Activated CD4-positive, alpha-beta memory T cell treated with anti-CD3 and anti-CD28 coated beads for 36 hours (primary cell): ENCODE measurements around the gene KMT2E. TPM values are rescaled to one million over a fixed set of nuclear protein-coding genes. Genes with fewer than 3 reads are reported as not detected.

Source experiments
- CTCF ChIA-PET: fragments of 350-600 bp; sonication (Branson Sonifier 250); formaldehyde crosslinking; loops from one replicate; lab custom pipeline; 2021; ENCODE audit warnings: antibody characterized with exemption, inconsistent platforms; lab: Charles Lee
- POLR2A ChIA-PET: fragments of 350-600 bp; sonication (Branson Sonifier 250); formaldehyde crosslinking; loops from one replicate; lab custom pipeline; 2021; ENCODE audit warnings: antibody characterized with exemption; lab: Charles Lee
- DNase-seq: peaks from one replicate; pipeline ENCODE4 v3.0.0-alpha.2; 2020
- H3K27ac Mint-ChIP-seq: one replicate; pipeline ENCODE4 v1.8.0; 2021; ENCODE audit warnings: mixed read lengths
- H3K27me3 Mint-ChIP-seq: one replicate; pipeline ENCODE4 v1.8.0; 2021; ENCODE audit warnings: mixed read lengths
- H3K36me3 Mint-ChIP-seq: one replicate; pipeline ENCODE4 v1.8.0; 2021; ENCODE audit warnings: mixed read lengths
- H3K4me1 Mint-ChIP-seq: one replicate; pipeline ENCODE4 v1.8.0; 2021; ENCODE audit warnings: low read depth, mixed read lengths
- H3K4me3 Mint-ChIP-seq: one replicate; pipeline ENCODE4 v1.8.0; 2021; ENCODE audit warnings: mild to moderate bottlenecking, mixed read lengths
- H3K9me3 Mint-ChIP-seq: one replicate; pipeline ENCODE4 v1.8.0; 2021; ENCODE audit warnings: mixed read lengths
- intact Hi-C: fragments of 100-400 bp; cut with micrococcal nuclease; formaldehyde crosslinking; loops from one replicate; pipeline ENCODE4 v1.15.1; 2023
- total RNA-seq, 2 experiments: library from RNA; stranded (reverse); gene quantifications; one replicate each; pipeline ENCODE4 v1.2.3, GENCODE V29; 2021

KMT2E gene
- total RNA-seq, 2 experiments from 2014 or later, result 92.1 to 98.6 TPM

DNA sequence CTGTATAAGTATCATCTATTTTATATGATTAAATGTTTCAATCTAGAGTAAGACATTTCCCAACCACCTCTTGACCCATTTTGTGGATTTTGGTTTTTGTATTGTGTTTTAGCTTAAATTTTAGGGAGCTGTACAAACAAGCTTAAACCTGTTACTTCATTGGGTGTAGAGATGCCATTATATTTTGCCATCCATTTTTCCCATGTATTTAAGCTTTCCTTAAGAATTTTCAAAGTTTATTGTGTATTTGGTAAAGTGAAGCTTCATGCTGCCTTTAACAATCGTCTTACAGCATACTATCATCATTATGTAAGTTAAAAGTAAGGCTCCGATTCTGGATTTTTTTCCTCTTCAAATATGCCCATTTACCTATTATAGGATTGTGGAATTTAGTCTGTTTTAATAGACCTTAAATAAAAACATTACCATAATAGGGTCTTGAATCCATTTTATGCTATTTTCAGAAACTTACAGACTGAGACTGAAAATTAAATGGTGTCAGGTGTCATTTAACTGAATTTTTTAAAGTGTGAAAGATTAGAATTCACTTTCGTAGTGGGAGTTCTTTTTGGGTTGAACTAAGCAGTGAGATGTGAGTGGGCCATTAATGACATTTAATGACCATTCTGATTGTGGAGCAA lies 2.2 kb downstream of the KMT2E start:
- Mint-ChIP-seq H3K27ac (peak overlapping the region; percentile 100), H3K4me1 (peaks cover 24% of the 10 kb centered on the region), H3K27me3 (no peaks in the 10 kb centered on the region), H3K4me3 (peak overlapping the region; percentile 99), H3K9me3 (peaks cover 2% of the 10 kb centered on the region), H3K36me3 (peaks cover 69% of the 10 kb centered on the region)
- DNase-seq, result no peak
- ChIA-PET CTCF (interaction anchor here (1.5 to 5.7 kb wide), 4 partner anchors 11 to 98 kb away, joined by 3 to 52 read pairs (median 4); no protein-coding TSS in a partner anchor), POLR2A (interaction anchor here (0.6 to 14.2 kb wide), 9 partner anchors 9 to 73 kb away, joined by 3 to 251 read pairs (median 5); no protein-coding TSS in a partner anchor)
- intact Hi-C loops, result loop anchor here (10.0 kb wide), 1 partner anchor 1409 kb away; no protein-coding TSS in a partner anchor

DNA sequence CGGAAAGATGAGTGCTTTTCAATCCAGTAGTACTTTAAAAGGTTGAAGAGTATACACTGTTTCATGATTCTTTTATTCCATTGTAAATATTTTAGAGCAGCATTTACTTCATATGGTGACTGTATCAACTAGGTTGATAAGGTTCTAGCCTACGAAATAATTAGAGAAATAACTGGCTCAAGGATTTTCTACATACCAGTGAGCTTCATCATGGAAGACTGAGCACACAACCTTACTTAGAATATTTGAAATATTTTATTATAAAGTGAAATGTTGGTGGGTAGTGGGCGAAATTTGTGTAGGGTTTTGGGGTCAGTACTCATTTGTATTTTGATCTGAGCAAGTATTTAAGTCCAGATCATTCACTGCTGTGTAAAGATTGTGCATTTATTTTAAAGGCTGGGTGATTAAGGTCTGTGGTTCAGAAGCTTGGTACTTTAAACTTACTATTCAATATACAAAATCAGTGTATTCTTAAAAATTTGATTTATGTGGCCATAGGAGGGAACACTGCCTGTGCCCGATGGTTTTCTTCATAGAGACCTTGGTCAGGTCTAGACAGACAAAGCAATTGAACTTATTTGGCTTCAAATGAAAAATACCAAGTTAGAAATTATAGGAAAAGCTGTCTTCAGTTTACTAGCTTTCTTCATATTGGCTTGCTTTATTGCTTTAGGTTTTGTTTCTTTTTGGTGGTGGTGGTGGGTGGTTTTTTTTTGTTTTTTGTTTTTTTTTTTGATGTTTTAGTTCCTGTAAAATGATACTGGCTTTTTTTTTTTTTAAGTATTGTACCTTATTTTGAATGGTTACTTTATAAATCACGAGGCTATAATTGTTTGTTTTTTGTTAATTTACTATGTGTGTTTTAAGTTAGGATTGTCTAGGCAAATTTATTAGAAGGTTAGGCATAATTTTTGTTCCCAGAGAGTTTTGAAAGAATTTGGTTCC lies 3.0 kb downstream of the KMT2E start:
- ChIA-PET CTCF (interaction anchor here (5.7 kb wide), 1 partner anchor 34 kb away, joined by 52 read pairs; no protein-coding TSS in a partner anchor), POLR2A (interaction anchor here (0.6 to 14.2 kb wide), 13 partner anchors 8 to 244 kb away, joined by 3 to 251 read pairs (median 5); no protein-coding TSS in a partner anchor)
- Mint-ChIP-seq H3K27ac (peak overlapping the region; percentile 100), H3K36me3 (peaks cover 65% of the 10 kb centered on the region), H3K4me1 (peaks cover 31% of the 10 kb centered on the region), H3K27me3 (no peaks in the 10 kb centered on the region), H3K4me3 (peak overlapping the region; percentile 99), H3K9me3 (peaks cover 2% of the 10 kb centered on the region)
- intact Hi-C loops, result loop anchor here (10.0 kb wide), 1 partner anchor 1408 kb away; no protein-coding TSS in a partner anchor
- DNase-seq, result no peak

DNA sequence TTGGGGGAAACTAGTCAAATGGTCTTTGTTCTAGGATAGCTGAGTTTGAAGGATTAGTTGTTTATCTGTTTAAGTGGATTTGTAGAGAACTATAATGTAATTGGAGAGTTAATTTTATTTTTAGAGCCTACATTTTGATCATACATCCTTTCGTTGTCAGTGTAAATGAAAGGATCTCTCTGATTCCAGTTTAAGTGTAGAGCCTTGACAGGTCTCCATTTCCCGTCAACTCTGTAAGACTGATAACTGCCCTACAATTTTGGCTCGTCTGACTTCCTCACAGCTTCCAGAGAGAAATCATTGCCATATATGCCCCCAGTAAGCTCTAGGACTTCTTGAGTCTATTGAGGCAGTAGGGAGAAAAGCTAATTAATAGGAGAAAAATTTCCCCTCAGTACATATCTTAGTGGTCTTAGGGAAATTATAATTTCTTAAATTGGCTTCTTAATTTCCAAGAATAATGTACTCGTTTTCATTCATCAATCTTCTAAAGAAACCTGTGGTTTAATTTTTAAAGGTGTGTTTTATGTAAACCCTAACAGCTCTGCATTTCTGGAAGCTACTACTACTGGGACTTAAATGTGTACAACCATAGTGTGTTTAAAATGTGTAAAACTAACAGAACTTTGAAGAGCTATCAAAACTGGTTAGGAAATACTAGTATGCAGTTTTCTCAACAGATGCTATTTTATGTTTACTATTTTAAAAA lies 3.8 kb downstream of the KMT2E start:
- Mint-ChIP-seq H3K27ac (peak overlapping the region; percentile 100), H3K4me3 (peak overlapping the region; percentile 99), H3K4me1 (peaks cover 38% of the 10 kb centered on the region), H3K36me3 (peaks cover 63% of the 10 kb centered on the region), H3K27me3 (no peaks in the 10 kb centered on the region), H3K9me3 (peaks cover 2% of the 10 kb centered on the region)
- CTCF ChIA-PET, result interaction anchor here (0.6 to 5.7 kb wide), 2 partner anchors 35 to 59 kb away, joined by 3 to 52 read pairs; no protein-coding TSS in a partner anchor
- POLR2A ChIA-PET, result interaction anchor here (0.7 to 14.2 kb wide), 10 partner anchors 9 to 244 kb away, joined by 3 to 251 read pairs (median 5); no protein-coding TSS in a partner anchor
- intact Hi-C loops, result loop anchor here (10.0 kb wide), 1 partner anchor 1407 kb away; no protein-coding TSS in a partner anchor
- no peak for DNase-seq

- H3K36me3 Mint-ChIP-seq, result peaks cover 53% of the 10 kb centered on the region
- H3K27ac Mint-ChIP-seq, result peak overlapping the region; percentile 13
- intact Hi-C loops, result loop anchor here (10.0 kb wide), 1 partner anchor 1406 kb away; no protein-coding TSS in a partner anchor
- no peaks in the 10 kb centered on the region for H3K27me3 Mint-ChIP-seq
- DNase-seq, result no peak
- H3K4me3 Mint-ChIP-seq, result peak overlapping the region; percentile 54
- CTCF ChIA-PET, result no interaction called here
- POLR2A ChIA-PET, result interaction anchor here (0.9 to 11.5 kb wide), 4 partner anchors 8 to 77 kb away, joined by 3 to 251 read pairs (median 3); no protein-coding TSS in a partner anchor
- peaks cover 46% of the 10 kb centered on the region for H3K4me1 Mint-ChIP-seq
- H3K9me3 Mint-ChIP-seq, result no peaks in the 10 kb centered on the region
These were observed 5.3 kb downstream of the KMT2E start for GRCh38 chr7:105019269-105019668.

GRCh38 chr7:105020926-105021325 lies 6.9 kb downstream of the KMT2E start:
- peak overlapping the region; percentile 4 for H3K4me3 Mint-ChIP-seq
- no peaks in the 10 kb centered on the region for H3K27me3 Mint-ChIP-seq
- peak overlapping the region; percentile 62 for H3K27ac Mint-ChIP-seq
- H3K4me1 Mint-ChIP-seq, result peaks cover 61% of the 10 kb centered on the region
- no peaks in the 10 kb centered on the region for H3K9me3 Mint-ChIP-seq
- peaks cover 37% of the 10 kb centered on the region for H3K36me3 Mint-ChIP-seq
- DNase-seq, result no peak
- CTCF ChIA-PET, result interaction anchor here (0.6 to 1.8 kb wide), 2 partner anchors 37 to 60 kb away, joined by 3 to 5 read pairs; no protein-coding TSS in a partner anchor
- POLR2A ChIA-PET, result interaction anchor here (1.7 kb wide), 2 partner anchors 10 to 12 kb away, joined by 9 read pairs; no protein-coding TSS in a partner anchor
- intact Hi-C loops, result loop anchor here (2.0 kb wide), 1 partner anchor 16 kb away; no protein-coding TSS in a partner anchor

- H3K9me3 Mint-ChIP-seq, result no peaks in the 10 kb centered on the region
- POLR2A ChIA-PET, result interaction anchor here (1.7 kb wide), 2 partner anchors 10 to 12 kb away, joined by 9 read pairs; no protein-coding TSS in a partner anchor
- H3K36me3 Mint-ChIP-seq, result peaks cover 33% of the 10 kb centered on the region
- CTCF ChIA-PET, result interaction anchor here (0.6 to 1.8 kb wide), 2 partner anchors 38 to 59 kb away, joined by 3 to 5 read pairs; no protein-coding TSS in a partner anchor
- DNase-seq, result no peak
- H3K27me3 Mint-ChIP-seq, result no peaks in the 10 kb centered on the region
- peak overlapping the region; percentile 62 for H3K27ac Mint-ChIP-seq
- intact Hi-C loops, result loop anchor here (2.0 kb wide), 1 partner anchor 15 kb away; no protein-coding TSS in a partner anchor
- H3K4me1 Mint-ChIP-seq, result peaks cover 65% of the 10 kb centered on the region
- H3K4me3 Mint-ChIP-seq, result no peak overlapping the region
These were observed 7.3 kb downstream of the KMT2E start for GRCh38 chr7:105021352-105021751.

DNA sequence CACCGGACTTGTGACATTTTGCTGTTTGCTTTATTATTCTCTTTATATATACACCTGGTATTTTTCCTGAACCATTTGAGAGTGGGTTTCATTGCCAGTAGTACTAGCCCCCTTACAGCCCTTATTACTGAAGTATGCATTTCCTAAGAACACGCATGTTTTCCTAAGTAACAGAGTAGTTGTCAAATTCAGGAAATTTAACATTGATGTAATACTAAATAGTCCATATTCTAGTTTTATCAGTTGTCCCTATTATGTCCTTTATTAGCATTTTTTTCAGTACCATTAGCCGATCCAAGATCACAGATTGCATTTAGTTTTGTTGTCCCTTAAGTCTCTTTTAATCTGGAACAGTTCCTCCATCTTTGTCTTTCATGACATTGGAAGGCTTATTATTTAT lies 8.0 kb downstream of the KMT2E start:
- H3K4me3 Mint-ChIP-seq, result no peak overlapping the region
- ChIA-PET POLR2A (interaction anchor here (1.6 to 1.7 kb wide), 3 partner anchors 11 to 81 kb away, joined by 3 to 9 read pairs (median 9); no protein-coding TSS in a partner anchor), CTCF (no interaction called here)
- peaks cover 28% of the 10 kb centered on the region for H3K36me3 Mint-ChIP-seq
- no peaks in the 10 kb centered on the region for H3K27me3 Mint-ChIP-seq
- DNase-seq, result no peak
- no peaks in the 10 kb centered on the region for H3K9me3 Mint-ChIP-seq
- H3K4me1 Mint-ChIP-seq, result peaks cover 70% of the 10 kb centered on the region
- peak overlapping the region; percentile 6 for H3K27ac Mint-ChIP-seq
- intact Hi-C loops, result loop anchor here (2.0 kb wide), 1 partner anchor 15 kb away; no protein-coding TSS in a partner anchor

- H3K36me3 Mint-ChIP-seq, result peaks cover 25% of the 10 kb centered on the region
- H3K27me3 Mint-ChIP-seq, result no peaks in the 10 kb centered on the region
- no peak overlapping the region for H3K4me3 Mint-ChIP-seq
- peak overlapping the region; percentile 6 for H3K27ac Mint-ChIP-seq
- peaks cover 71% of the 10 kb centered on the region for H3K4me1 Mint-ChIP-seq
- no peak for DNase-seq
- ChIA-PET POLR2A (interaction anchor here (0.8 to 1.6 kb wide), 3 partner anchors 8 to 81 kb away, joined by 3 read pairs; no protein-coding TSS in a partner anchor), CTCF (no interaction called here)
- intact Hi-C loops, result no loop called here
- H3K9me3 Mint-ChIP-seq, result no peaks in the 10 kb centered on the region
These were observed 8.5 kb downstream of the KMT2E start for GRCh38 chr7:105022458-105022857.

GRCh38 chr7:105024734-105025133 lies 10.7 kb downstream of the KMT2E start:
- peak overlapping the region; percentile 56 for H3K27ac Mint-ChIP-seq
- H3K9me3 Mint-ChIP-seq, result no peaks in the 10 kb centered on the region
- peaks cover 85% of the 10 kb centered on the region for H3K4me1 Mint-ChIP-seq
- H3K36me3 Mint-ChIP-seq, result peaks cover 24% of the 10 kb centered on the region
- no peak for DNase-seq
- CTCF ChIA-PET, result interaction anchor here (0.6 to 1.5 kb wide), 2 partner anchors 10 to 43 kb away, joined by 3 to 8 read pairs; no protein-coding TSS in a partner anchor
- intact Hi-C loops, result no loop called here
- H3K27me3 Mint-ChIP-seq, result no peaks in the 10 kb centered on the region
- POLR2A ChIA-PET, result interaction anchor here (0.6 to 5.5 kb wide), 4 partner anchors 10 to 521 kb away, joined by 3 to 31 read pairs (median 4); partner anchors contain the start of gene KMT2E
- no peak overlapping the region for H3K4me3 Mint-ChIP-seq

GRCh38 chr7:105026750-105027149 lies 12.7 kb downstream of the KMT2E start:
- no peak for DNase-seq
- Mint-ChIP-seq H3K27me3 (no peaks in the 10 kb centered on the region), H3K27ac (no peak overlapping the region), H3K36me3 (peaks cover 15% of the 10 kb centered on the region), H3K9me3 (no peaks in the 10 kb centered on the region), H3K4me1 (peaks cover 81% of the 10 kb centered on the region), H3K4me3 (no peak overlapping the region)
- ChIA-PET CTCF (interaction anchor here (2.3 kb wide), 1 partner anchor 45 kb away, joined by 9 read pairs; no protein-coding TSS in a partner anchor), POLR2A (interaction anchor here (0.7 to 5.5 kb wide), 5 partner anchors 11 to 86 kb away, joined by 3 to 31 read pairs (median 3); partner anchors contain the start of gene KMT2E)
- intact Hi-C loops, result no loop called here
